GM18951 (cell line): ENCODE data around the gene LAX1.
"Not testable (repeated sequence)": the region's sequence is repeated elsewhere in the genome, so short reads cannot be mapped to it uniquely, and the experiment has no call there.

Experiments
- POLR2A ChIP-seq: IDR thresholded peaks from 4 replicates; pipeline ENCODE4 v1.6.1; 2011; ENCODE audit warnings: mild to moderate bottlenecking; ENCODE audit not compliant: insufficient read length, insufficient read depth; ENCODE audit errors: extremely low read depth
- in situ Hi-C: fragments of 300-500 bp; cut with MboI; formaldehyde crosslinking; loops from one replicate; pipeline ENCODE4 v1.12.0; 2022; ENCODE audit warnings: low sequenced_read_pairs, mixed read lengths, inconsistent platforms; ENCODE audit not compliant: unreplicated experiment

Gene LAX1, protein sequence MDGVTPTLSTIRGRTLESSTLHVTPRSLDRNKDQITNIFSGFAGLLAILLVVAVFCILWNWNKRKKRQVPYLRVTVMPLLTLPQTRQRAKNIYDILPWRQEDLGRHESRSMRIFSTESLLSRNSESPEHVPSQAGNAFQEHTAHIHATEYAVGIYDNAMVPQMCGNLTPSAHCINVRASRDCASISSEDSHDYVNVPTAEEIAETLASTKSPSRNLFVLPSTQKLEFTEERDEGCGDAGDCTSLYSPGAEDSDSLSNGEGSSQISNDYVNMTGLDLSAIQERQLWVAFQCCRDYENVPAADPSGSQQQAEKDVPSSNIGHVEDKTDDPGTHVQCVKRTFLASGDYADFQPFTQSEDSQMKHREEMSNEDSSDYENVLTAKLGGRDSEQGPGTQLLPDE

DNA sequence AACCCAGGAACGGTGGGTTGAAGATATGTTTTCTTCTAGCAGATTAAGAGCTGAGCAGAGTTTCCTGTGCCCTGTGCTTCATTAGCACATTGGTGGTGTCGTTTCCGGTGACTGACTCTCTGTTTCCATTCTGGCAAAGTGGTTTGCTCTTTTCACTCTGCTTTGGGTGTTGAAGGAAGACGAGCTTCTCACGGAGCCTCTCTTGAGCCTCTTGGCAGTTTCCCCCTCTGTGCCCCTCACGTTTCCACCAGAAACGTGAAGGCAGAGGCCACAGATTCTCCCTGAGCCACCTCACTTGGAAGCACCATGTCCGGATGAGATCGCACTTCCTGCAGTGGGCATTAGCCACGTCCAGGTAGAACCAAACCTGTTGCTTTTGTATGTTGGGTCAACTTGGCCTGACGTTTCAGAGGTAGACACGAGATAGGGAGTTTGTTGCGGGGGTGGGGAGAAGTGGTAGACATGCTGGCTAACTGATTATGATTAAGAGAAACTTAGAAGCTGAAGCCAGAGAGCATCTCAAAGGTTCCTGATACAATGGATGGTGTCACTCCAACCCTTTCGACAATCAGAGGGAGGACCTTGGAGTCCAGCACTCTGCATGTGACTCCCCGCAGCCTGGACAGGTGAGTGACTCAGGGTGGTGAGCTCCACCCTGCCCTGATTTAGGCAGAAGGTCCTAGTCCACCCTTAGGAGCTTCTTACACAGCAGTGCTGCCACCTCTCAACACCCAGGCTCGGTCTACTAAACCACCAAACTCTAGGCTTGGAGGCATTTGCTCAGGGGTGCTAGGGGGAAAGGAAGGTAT is at the start of gene LAX1:
Gene LAX1 (plus strand): TSS at position 155 of the 809 bp plus-strand sequence. CDS start 383 bp downstream, at position 538.
- TF ChIP-seq POLR2A, result peak; percentile 69
- in situ Hi-C loops, result no loop called here

DNA sequence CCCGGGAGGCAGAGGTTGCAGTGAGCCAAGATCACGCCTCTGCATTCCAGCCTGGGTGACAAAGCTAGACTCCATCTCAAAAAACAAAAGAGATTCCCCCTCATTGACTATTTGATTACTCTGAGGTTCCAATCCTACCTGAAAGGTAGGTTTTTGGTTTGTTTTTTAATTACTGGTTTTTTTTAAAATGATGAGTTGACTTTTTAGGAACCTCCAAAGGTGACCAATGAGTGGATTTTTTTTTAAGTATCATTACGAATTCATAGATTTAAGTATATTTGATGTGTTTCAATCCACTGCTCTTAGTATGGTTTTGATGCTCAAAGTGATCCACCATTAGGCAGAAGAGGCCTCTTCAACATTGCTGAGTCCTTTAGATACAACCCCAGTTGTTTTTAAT is 47.9 kb upstream of the LAX1 start:
- no peak for TF ChIP-seq POLR2A
- in situ Hi-C loops, result no loop called here

DNA sequence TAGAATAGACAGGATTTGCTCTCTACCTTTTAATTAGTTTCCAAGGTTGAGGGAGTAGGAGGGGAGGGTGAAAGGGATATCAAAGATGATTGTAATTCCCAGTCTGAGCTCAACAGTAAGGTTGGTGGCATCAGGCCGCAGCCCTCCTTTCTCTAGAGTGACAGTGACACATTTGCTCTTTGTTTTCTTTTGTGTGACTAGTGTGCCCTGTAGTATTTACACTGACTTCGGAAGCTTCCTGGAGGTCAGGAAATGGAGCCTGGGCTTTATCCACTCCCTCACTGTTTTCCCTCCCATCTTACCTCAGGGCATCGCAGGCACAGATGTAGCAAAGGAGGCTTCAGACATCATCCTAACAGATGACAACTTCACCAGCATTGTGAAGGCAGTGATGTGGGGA is 44.7 kb upstream of the LAX1 start:
- in situ Hi-C loops, result no loop called here
- TF ChIP-seq POLR2A, result no peak

DNA sequence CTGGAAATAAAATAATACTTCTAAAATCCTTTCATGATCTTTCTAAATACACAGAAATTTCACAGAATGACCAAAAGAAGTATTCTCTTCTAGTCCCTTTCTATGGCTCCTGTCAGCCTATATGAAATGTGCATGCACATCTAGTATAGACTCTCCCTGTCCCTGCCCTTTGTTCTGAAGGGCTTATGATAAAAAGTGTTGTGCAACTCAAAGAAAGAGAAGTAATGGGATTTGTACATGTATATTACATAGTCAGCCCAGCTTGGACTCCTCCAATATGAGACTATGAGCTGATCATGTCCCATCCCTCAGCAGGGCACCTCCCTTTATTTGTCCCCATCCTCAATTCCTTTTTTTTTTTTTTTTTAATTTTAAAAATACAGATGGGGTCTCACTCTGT is 42.1 kb upstream of the LAX1 start:
- no peak for TF ChIP-seq POLR2A
- in situ Hi-C loops, result no loop called here

DNA sequence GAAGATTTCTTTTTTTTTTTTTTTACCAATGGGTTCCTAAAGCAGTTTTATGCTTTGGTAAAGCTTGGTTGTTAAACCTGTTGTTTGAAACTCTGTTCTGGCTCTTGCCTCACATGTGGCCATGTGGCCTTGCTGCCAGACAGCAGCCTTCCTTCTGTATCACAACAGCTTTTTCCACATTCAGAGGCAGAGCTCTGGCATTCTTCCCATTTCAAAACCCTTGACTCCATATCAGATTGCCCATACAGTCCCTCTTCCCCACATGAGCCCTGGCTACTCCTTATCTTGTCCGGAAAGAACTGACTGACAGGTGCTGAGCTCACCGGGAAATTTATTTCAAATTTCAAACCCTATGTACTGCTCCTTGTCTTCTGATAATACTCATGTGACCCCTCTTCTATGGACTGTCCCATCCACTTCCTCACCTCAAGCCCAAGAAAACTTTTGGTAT is 38.5 kb upstream of the LAX1 start:
- TF ChIP-seq POLR2A, result no peak
- in situ Hi-C loops, result no loop called here

DNA sequence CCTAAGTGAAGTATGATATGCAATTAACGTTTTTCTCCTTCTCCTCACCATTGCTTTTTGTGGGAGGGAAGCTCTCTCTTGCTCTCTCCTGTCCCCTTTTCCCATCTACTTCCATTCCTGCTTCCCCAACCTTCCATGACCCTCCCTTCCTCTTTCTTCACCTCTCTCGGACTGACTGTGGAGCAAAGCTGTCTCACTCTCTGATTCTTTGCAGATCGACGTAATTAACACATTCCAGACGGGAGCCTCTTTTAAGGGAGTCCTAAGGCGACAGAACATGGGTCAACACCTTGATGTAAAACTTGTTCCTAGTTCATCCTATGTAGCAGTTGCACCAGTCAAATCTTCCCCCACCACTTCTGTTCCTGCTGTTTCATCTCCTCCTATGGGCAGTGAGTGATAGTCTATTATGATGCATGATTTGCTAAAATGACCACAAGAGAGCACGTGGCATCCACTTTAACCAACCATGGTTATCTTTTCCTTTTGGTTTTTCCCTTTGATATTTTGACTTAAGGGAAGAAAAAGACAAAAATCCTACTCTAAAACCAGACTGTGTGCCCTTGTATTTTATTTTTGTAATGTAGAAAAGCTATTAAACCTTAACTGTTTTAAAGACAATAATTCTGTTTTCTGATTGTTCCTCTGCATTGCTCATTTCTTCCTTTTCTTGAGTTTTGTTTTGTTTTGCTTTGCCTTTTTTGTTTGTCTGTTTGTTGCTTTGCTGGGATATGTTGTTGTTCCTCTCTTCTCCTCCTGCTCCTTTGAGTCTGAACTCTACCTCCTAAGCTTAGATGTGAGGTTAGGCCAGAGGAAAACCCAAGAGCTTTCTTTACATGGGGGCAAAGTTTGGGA is 31.7 kb upstream of the LAX1 start:
- in situ Hi-C loops, result no loop called here
- no peak for TF ChIP-seq POLR2A

DNA sequence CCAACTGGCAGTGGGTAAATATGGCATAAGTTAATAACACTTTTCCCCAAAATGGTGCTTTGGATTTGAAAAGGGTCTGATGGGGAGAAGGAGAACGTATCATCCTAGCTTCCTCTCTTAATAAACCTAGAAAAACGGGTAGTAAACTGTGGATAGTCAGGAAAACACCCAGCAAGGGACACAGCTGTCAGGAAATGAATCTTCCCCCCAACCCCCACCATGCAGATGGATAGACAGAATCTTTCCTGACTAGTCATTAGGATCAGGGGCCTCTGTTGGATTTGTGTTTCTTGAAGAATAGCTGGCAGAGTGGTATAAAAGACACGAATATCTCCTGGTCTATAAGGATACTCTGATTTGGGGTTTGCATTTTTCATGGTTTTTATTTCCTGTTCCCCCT is 22.5 kb upstream of the LAX1 start:
- no peak for TF ChIP-seq POLR2A
- in situ Hi-C loops, result no loop called here

DNA sequence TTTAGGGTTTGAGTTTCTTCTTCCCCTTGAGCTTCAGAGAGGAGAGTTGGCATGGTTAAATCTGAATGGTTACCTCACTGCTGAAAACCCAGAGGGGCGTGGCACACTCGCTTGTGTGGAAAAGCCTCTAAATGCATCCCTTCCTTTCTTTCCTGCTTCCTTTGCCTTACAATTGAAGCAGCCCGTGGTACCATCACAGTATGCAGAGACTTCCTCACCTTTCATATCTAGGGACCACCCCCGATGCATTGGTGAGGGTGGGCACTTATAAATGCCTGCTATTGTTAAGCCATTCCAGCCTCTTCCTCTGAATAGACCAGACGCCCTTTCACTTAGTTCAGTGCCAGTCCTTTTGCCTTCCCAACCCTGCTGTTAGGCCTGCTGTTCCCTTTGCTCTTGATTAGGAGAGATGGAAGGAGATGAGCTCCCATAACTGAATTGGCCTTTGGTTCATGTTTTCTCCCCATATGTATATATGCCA is 21.9 kb upstream of the LAX1 start:
- in situ Hi-C loops, result no loop called here
- no peak for TF ChIP-seq POLR2A

DNA sequence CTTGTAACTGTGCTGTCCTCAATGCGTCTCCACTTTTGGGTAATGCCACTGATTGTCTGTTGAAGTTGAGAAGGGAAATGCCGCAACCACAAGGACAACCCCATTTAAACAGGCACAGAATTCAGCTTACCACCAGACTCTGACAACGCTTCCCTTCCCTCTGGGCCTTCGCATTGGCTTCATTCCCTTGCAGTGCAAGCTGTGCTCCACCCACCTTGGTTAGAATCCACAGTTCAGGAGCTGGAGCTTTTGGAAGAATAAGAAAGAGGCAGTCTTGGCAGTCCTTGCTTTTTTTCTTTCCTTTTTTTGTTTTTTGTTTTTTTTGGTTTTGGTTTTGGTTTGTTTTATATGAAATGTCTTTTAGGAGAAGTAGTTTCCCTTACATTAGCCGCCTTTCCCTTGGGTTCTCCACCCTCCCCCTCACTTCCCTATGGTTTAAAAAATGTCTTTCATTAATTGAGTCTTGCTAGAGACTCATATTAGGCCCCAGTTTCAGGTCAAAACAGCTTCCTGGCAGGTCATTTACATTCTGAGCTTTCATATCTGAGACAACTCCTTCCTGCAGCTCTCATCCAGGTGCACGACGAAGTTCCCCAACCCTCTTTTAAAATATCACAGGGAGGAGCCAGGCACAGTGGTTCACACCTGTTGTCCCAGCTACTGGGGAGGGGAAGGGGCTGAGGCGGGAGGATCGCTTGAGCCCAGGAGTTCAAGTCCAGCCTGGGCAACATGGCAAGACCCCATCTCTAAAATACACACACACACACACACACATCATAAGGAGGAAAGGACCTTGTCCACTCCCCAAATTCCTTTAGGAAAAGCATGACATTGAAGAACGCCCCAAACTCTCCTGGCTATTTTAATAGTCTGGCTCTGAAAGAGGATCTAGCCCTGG is 20.7 kb upstream of the LAX1 start:
- no peak for TF ChIP-seq POLR2A
- in situ Hi-C loops, result no loop called here

DNA sequence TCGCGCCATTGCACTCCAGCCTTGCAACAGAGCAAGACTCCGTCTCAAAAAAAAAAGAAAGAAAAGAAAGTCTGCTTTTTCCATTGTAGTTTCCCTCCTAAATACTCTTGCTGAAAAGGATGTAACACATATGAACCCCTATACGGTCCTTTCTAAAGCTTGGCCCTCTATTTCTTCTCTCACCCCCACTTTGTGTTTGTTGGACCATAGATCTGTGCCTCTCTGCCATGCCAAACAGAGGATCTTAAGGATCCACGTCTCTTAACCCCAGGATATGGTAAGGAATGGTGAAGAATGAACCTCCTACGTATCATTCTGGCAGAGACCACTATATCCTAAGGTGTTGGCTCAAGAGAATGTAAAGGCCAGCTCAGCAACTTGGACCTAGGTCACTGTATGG is 18.7 kb upstream of the LAX1 start:
- in situ Hi-C loops, result no loop called here
- no peak for TF ChIP-seq POLR2A

DNA sequence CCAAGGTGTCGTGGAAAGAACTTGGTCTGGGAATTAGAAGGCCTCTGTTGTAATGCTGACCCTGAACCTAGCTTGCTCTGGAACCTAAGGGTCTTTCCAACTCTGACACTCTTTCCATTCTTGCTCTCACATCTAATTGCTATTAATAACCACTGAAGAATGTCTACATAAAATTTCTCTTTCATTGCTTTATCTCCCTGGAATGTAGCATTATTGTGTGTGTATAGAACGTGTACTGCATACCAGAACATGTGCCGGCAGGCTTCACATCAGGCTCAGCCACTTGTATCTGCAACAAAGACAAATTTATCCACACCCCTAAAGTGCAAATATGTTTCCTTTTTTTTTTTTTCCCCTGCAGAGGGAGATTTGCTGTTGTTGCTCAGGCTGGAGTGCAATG is 13.9 kb upstream of the LAX1 start:
- in situ Hi-C loops, result no loop called here

DNA sequence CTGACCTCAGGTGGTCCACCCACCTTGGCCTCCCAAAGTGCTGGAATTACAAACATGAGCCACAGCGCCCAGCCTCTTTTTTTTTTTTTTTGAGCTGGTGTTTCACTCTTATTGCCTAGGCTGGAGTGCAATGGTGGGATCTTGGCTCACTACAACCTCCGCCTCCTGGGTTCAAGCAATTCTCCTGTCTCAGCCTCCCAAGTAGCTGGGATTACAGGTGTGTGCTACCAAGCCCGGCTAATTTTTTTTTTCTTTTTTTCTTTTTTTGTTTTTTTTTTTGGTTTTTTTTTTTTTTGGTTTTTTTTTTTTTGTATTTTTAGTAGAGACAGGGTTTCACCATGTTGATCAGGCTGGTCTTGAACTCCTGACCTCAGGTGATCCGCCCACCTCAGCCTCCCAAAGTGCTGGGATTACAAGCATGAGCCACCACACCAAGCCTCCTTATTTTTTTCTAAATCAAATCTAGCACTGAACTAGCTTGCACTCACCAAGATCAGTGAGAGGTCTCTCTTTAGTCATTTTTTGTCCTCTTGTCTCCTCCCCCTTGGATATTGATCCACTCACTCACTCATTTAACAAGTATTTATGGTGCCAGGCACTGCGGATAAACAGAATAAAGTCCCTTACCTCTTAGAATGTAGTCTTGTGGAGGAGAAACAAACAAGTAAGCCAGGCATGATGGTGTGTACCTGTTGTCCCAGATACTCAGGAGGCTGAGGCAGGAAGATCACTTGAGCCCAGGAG is 13.2 kb upstream of the LAX1 start:
- in situ Hi-C loops, result not testable (repeated sequence)

More for the DNA sequence above, 13.9 kb upstream of the LAX1 start:
- no peak for TF ChIP-seq POLR2A
